Gastroesophageal sphincter (tissue), 4 donors: ENCODE measurements around the gene DUSP16. TPM values are rescaled to one million over a fixed set of nuclear protein-coding genes. Genes with fewer than 3 reads are reported as not detected.

Experiments used
- ATAC-seq: fragments of 150-250 bp; one replicate; pipeline ENCODE4 v1.9.1; 2016; ENCODE audit warnings: mild to moderate bottlenecking, moderate library complexity
- H3K27ac ChIP-seq, 4 donors: fragments of 200-600 bp; sonication (generic) in 3 of 4; 1 replicate in 3 of 4; 2 replicates in 1 of 4; pipeline ENCODE4 v1.5.1; 2016 to 2019
- H3K27me3 ChIP-seq: fragments of 200-600 bp; sonication (generic); one replicate; pipeline ENCODE4 v1.5.1; 2019
- H3K36me3 ChIP-seq, 2 donors: fragments of 200-600 bp; sonication (generic); one replicate each; pipeline ENCODE4 v1.5.1; 2019; ENCODE audit warnings: control low read depth in 1 of 2
- H3K4me1 ChIP-seq, 3 donors: fragments of 200-600 bp; sonication (generic); 1 replicate in 2 of 3; 2 replicates in 1 of 3; pipeline ENCODE4 v1.5.1; 2016 to 2019; ENCODE audit warnings: control low read depth in 2 of 3
- H3K4me3 ChIP-seq, 2 donors: fragments of 200-600 bp; sonication (generic); one replicate each; pipeline ENCODE4 v1.5.1; 2019; ENCODE audit warnings: mild to moderate bottlenecking in 1 of 2, moderate library complexity in 1 of 2
- H3K9me3 ChIP-seq, 3 donors: fragments of 200-600 bp; sonication (generic); one replicate each; pipeline ENCODE4 v1.5.1; 2017 to 2019; ENCODE audit warnings: control low read depth in 2 of 3
- CTCF ChIP-seq, 4 experiments: fragments of 200-600 bp in 2 of 4; fragments of 450-650 bp in 2 of 4; sonication (generic) in 1 of 4; IDR thresholded peaks; one replicate each; pipeline ENCODE4 v1.5.1; 2017 to 2019; ENCODE audit warnings: antibody characterized with exemption in 4 of 4, mild to moderate bottlenecking in 2 of 4, moderate library complexity in 2 of 4
- EP300 ChIP-seq: sonication (generic); formaldehyde crosslinking; IDR thresholded peaks from one replicate; pipeline ENCODE4 v1.6.1; 2017; ENCODE audit warnings: antibody characterized with exemption, mild to moderate bottlenecking
- POLR2A ChIP-seq, 2 donors: fragments of 450-650 bp; IDR thresholded peaks; one replicate each; pipeline ENCODE4 v1.6.1; 2017; ENCODE audit warnings: antibody characterized with exemption in 2 of 2, mild to moderate bottlenecking in 2 of 2, moderate library complexity in 1 of 2
- POLR2AphosphoS5 ChIP-seq: sonication (generic); formaldehyde crosslinking; IDR thresholded peaks from one replicate; pipeline ENCODE4 v1.6.1; 2017; ENCODE audit warnings: antibody characterized with exemption
- WGBS, 2 donors: methylation state at CpG; one replicate each; pipeline ENCODE4 v1.1.5; 2018; ENCODE audit warnings: low coverage in 1 of 2; 5-methylcytosine and 5-hydroxymethylcytosine counted together
- total RNA-seq, 4 donors: library from RNA; depleted of rRNA; stranded (reverse); fragments of >200 nt; gene quantifications; one replicate each; pipeline ENCODE4 v1.1.0, GENCODE V29; 2016

DUSP16 gene
- total RNA-seq, 4 donors from 2014 or later: 14.7 to 20.1 (median 17.1) TPM

DNA sequence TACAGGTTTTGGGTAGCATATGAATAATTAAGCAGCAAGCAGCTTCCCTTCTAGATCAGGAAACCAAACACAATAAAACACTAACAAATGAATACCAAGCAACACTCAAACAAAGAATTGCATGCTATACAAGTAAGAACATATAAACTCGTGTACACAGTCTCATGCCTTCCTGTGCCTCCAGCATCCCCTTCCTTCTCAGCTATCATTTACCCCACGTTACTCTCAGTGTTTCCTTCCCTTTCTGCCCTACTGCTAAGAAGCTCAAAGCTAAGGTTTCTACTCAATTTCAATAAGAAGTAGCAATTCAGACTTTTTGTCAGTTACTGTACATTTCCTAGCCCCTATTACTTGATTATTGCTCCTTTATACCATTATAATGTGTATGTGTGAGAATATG, 81.0 kb downstream of the DUSP16 start:
- no peak overlapping the region for H3K4me3 ChIP-seq
- H3K9me3 ChIP-seq: no peaks in the 10 kb centered on the region
- H3K36me3 ChIP-seq: peaks cover 0 to 86% of the 10 kb centered on the region in 2 donors
- WGBS, 2 donors: 46 to 53% methylated on average over 2 of the region's 2 CpGs
- TF ChIP-seq EP300 (no peak), POLR2A (IDR thresholded peaks at IDR 0.05) (no peak), POLR2AphosphoS5 (no peak), CTCF (IDR thresholded peaks at IDR 0.05) (no peak)
- no peak for ATAC-seq
- H3K27ac ChIP-seq: no peak overlapping the region
- H3K4me1 ChIP-seq: no peaks in the 10 kb centered on the region
- no peaks in the 10 kb centered on the region for H3K27me3 ChIP-seq

DNA sequence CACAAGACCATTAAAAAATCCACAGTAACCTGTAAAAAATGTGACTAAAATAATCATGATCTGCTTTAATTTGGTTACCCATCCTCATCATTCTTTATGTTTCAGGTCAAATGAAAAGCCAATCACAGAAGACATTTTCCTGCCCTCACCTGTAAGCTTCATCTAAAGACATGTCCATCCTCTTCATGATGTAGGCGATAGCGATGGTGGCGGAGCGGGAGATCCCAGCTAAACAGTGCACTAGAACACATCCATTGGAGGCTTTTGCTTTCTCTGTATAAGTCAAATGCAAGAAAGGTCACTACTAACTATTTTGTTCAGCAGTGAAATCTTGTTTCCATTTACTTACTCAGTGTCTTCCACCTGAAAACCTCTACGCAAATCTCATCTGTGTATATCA, 82.6 kb downstream of the DUSP16 start:
- TF ChIP-seq EP300 (no peak), CTCF (IDR thresholded peaks at IDR 0.05) (no peak), POLR2A (IDR thresholded peaks at IDR 0.05) (no peak), POLR2AphosphoS5 (no peak)
- H3K9me3 ChIP-seq: no peaks in the 10 kb centered on the region
- H3K4me1 ChIP-seq: no peaks in the 10 kb centered on the region
- H3K36me3 ChIP-seq: peaks cover 0 to 83% of the 10 kb centered on the region in 2 donors
- no peak for ATAC-seq
- no peak overlapping the region for H3K4me3 ChIP-seq
- no peak overlapping the region for H3K27ac ChIP-seq
- no peaks in the 10 kb centered on the region for H3K27me3 ChIP-seq
- 85 to 97% methylated on average over 5 of the region's 5 CpGs for WGBS, 2 donors

DNA sequence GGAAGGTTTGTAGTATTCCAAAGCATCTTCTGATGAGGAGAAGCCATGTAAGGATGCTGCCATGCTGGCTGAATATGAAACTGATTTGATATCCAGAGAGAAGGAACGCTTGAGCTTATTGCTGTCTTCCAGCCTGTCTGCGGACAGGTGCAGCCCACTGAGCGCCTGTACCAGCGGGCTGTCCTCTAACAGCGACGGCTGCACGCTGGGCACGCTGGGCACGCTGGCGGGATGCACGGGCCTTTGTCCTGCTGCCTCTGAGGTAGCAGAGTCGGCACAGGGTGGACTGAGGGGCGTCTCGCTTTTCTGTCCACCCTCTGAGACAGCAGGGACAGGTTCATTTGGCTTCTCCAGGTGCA, 85.2 kb downstream of the DUSP16 start:
- no peak for ATAC-seq
- peaks cover 0 to 69% of the 10 kb centered on the region in 2 donors for H3K36me3 ChIP-seq
- H3K27me3 ChIP-seq: no peaks in the 10 kb centered on the region
- TF ChIP-seq POLR2AphosphoS5: no peak
- TF ChIP-seq EP300: no peak
- TF ChIP-seq CTCF (IDR thresholded peaks at IDR 0.05): no peak
- no peak for TF ChIP-seq POLR2A (IDR thresholded peaks at IDR 0.05)
- no peaks in the 10 kb centered on the region for H3K9me3 ChIP-seq
- H3K27ac ChIP-seq: no peak overlapping the region
- H3K4me3 ChIP-seq: no peak overlapping the region
- no peaks in the 10 kb centered on the region for H3K4me1 ChIP-seq
- WGBS, 2 donors: 100% methylated on average over 3 of the region's 14 CpGs; no CpG with 5 or more reads in 1 of the 2 donors

- 95 to 96% methylated on average over 6 to 15 of the region's 21 CpGs for WGBS, 2 donors
- H3K9me3 ChIP-seq: no peaks in the 10 kb centered on the region
- no peaks in the 10 kb centered on the region for H3K27me3 ChIP-seq
- no peak overlapping the region for H3K27ac ChIP-seq
- peaks cover 0 to 64% of the 10 kb centered on the region in 2 donors for H3K36me3 ChIP-seq
- H3K4me3 ChIP-seq: no peak overlapping the region
- no peak for TF ChIP-seq CTCF (IDR thresholded peaks at IDR 0.05)
- TF ChIP-seq EP300: no peak
- TF ChIP-seq POLR2AphosphoS5: no peak
- no peak for TF ChIP-seq POLR2A (IDR thresholded peaks at IDR 0.05)
- H3K4me1 ChIP-seq: no peaks in the 10 kb centered on the region
- no peak for ATAC-seq
These were observed 85.7 kb downstream of the DUSP16 start for GRCh38 chr12:12476857-12477531.
